SK-N-SH (cell line): Measurements from ENCODE around the gene FZD4. TPM values are rescaled to one million over a fixed set of nuclear protein-coding genes. Genes with fewer than 3 reads are reported as not detected.

Experiments
- CTCF ChIA-PET: fragments of 300-600, 350-600 bp; formaldehyde crosslinking; extraction: SDS; loops from one replicate; lab custom pipeline; 2021; lab: Yijun Ruan, JAX
- POLR2A ChIA-PET: fragments of 350-600 bp; sonication (Branson Sonifier 250); formaldehyde crosslinking; extraction: SDS; loops from one replicate; lab custom pipeline; 2020; ENCODE audit warnings: antibody characterized with exemption, inconsistent platforms; lab: Yijun Ruan, JAX
- DNase-seq: peaks from one replicate; pipeline ENCODE4 v3.0.0; 2012
- H2AFZ ChIP-seq: fragments of 200-600 bp; sonication (generic); 2 replicates; pipeline ENCODE4 v1.8.1; 2016; ENCODE audit warnings: antibody characterized with exemption, mild to moderate bottlenecking, low read depth
- H3F3A ChIP-seq: fragments of 200-600 bp; sonication (generic); replicated peaks from 2 replicates; pipeline ENCODE3; 2016; ENCODE audit warnings: antibody characterized with exemption, mild to moderate bottlenecking; ENCODE audit not compliant: insufficient read depth
- H3K27ac ChIP-seq, 2 experiments: fragments of 200-500 bp in 1 of 2; fragments of 200-600 bp in 1 of 2; sonication (Bioruptor generic) in 1 of 2; sonication (generic), shearing (Covaris generic) in 1 of 2; 2 replicates each; pipeline versions ENCODE4 v1.5.1 to v1.6.1; 2014 to 2016; ENCODE audit warnings: low read depth in 2 of 2, inconsistent platforms in 1 of 2, low read length in 1 of 2, mild to moderate bottlenecking in 1 of 2, mixed read lengths in 1 of 2
- H3K27me3 ChIP-seq: fragments of 200-600 bp; sonication (generic), shearing (Covaris generic); 2 replicates; pipeline ENCODE4 v1.6.1; 2016; ENCODE audit warnings: mixed run types; ENCODE audit not compliant: insufficient read depth
- H3K36me3 ChIP-seq, 2 experiments: fragments of 200-500 bp in 1 of 2; fragments of 200-600 bp in 1 of 2; sonication (Bioruptor generic) in 1 of 2; sonication (generic) in 1 of 2; replicated peaks in 1 of 2; 2 replicates each; pipeline versions ENCODE3 to v1.5.1; 2014 to 2016; ENCODE audit warnings: low read length in 1 of 2, mild to moderate bottlenecking in 1 of 2; ENCODE audit not compliant: insufficient read depth in 2 of 2, control insufficient read depth in 1 of 2
- H3K4me1 ChIP-seq, 2 experiments: fragments of 200-500 bp in 1 of 2; fragments of 200-600 bp in 1 of 2; sonication (Bioruptor generic) in 1 of 2; sonication (generic), shearing (Covaris generic) in 1 of 2; 2 replicates each; pipeline versions ENCODE4 v1.5.1 to v1.6.1; 2014 to 2016; ENCODE audit warnings: low read depth in 1 of 2, low read length in 1 of 2, mixed run types in 1 of 2; ENCODE audit not compliant: insufficient read depth in 2 of 2, control insufficient read depth in 1 of 2
- H3K4me2 ChIP-seq: fragments of 200-600 bp; sonication (generic), shearing (Covaris generic); 2 replicates; pipeline ENCODE4 v1.6.1; 2017; ENCODE audit warnings: mixed run types
- H3K4me3 ChIP-seq, 2 experiments: fragments of 200-500 bp in 1 of 2; fragments of 200-600 bp in 1 of 2; sonication (Bioruptor generic) in 1 of 2; sonication (generic), shearing (Covaris generic) in 1 of 2; 2 replicates each; pipeline versions ENCODE4 v1.5.1 to v1.8.1; 2014 to 2016; ENCODE audit warnings: low read depth in 2 of 2, inconsistent platforms in 1 of 2, low read length in 1 of 2, mild to moderate bottlenecking in 1 of 2, mixed read lengths in 1 of 2, moderate library complexity in 1 of 2
- H3K79me2 ChIP-seq: fragments of 200-600 bp; sonication (generic); 2 replicates; pipeline ENCODE4 v1.8.1; 2017; ENCODE audit warnings: mild to moderate bottlenecking; ENCODE audit not compliant: insufficient read depth
- H3K9ac ChIP-seq: fragments of 200-600 bp; sonication (generic); 2 replicates; pipeline ENCODE4 v1.6.1; 2017; ENCODE audit warnings: mixed run types
- H3K9me2 ChIP-seq: fragments of 200-600 bp; sonication (generic); 2 replicates; pipeline ENCODE4 v1.6.1; 2017; ENCODE audit warnings: mixed run types
- H3K9me3 ChIP-seq: fragments of 200-600 bp; sonication (generic); 2 replicates; pipeline ENCODE4 v1.6.1; 2017; ENCODE audit warnings: mixed run types, mild to moderate bottlenecking, moderate library complexity
- H4K20me1 ChIP-seq: fragments of 200-600 bp; sonication (generic); 2 replicates; pipeline ENCODE4 v1.6.1; 2017; ENCODE audit warnings: mild to moderate bottlenecking, mixed run types; ENCODE audit not compliant: insufficient read depth
- JUND ChIP-seq: IDR thresholded peaks from 2 replicates; pipeline ENCODE4 v1.4.0; 2012
- MAX ChIP-seq: IDR thresholded peaks from 2 replicates; pipeline ENCODE4 v1.4.0; 2012; ENCODE audit warnings: low read depth
- MEF2A ChIP-seq: IDR thresholded peaks from 2 replicates; pipeline ENCODE4 v1.4.0; 2012; ENCODE audit warnings: low read depth, borderline replicate concordance
- NFIC ChIP-seq: IDR thresholded peaks from 2 replicates; pipeline ENCODE4 v1.4.0; 2012; ENCODE audit warnings: borderline replicate concordance
- NRF1 ChIP-seq: IDR thresholded peaks from 2 replicates; pipeline ENCODE4 v1.6.1; 2012; ENCODE audit warnings: low read depth, mild to moderate bottlenecking, low read length
- USF2 ChIP-seq: fragments of 150-350 bp; IDR thresholded peaks from 2 replicates; pipeline ENCODE4 v1.6.1; 2017; ENCODE audit warnings: antibody characterized with exemption, low read length, low read depth, borderline replicate concordance
- ZBTB33 ChIP-seq: IDR thresholded peaks from 2 replicates; pipeline ENCODE4 v1.4.0; 2012; ENCODE audit warnings: low read depth, borderline replicate concordance
- WGBS: methylation state at CpG from one replicate; pipeline ENCODE4 v1.1.6; 2017; ENCODE audit warnings: low lambda C conversion rate; 5-methylcytosine and 5-hydroxymethylcytosine counted together
- polyA plus RNA-seq, 3 experiments: library from polyadenylated mRNA; depleted of rRNA; stranded (reverse); fragments of >200 nt; gene quantifications; 2 replicates each; pipeline ENCODE4 v1.2.3, GENCODE V29; 2012

The FZD4 gene
- polyA plus RNA-seq, 1 of the 3 experiments (the other 2 are of a cell fraction): 0.72 TPM

GRCh38 chr11:86984701-86985100 is 29.5 kb upstream of the FZD4 start:
- ChIA-PET POLR2A (no interaction called here), CTCF (interaction anchor here (1.6 kb wide), 1 partner anchor 10 kb away, joined by 5 read pairs; no protein-coding TSS in a partner anchor)
- H3K27ac ChIP-seq: no peak overlapping the region
- no peaks in the 10 kb centered on the region for H3K79me2 ChIP-seq
- no peaks in the 10 kb centered on the region for H4K20me1 ChIP-seq
- no peak for DNase-seq
- peaks cover 0 to 22% of the 10 kb centered on the region in 2 experiments; a peak in 1 of 4 replicates for H3K4me1 ChIP-seq
- H2AFZ ChIP-seq: no peak overlapping the region
- H3K9ac ChIP-seq: no peak overlapping the region
- WGBS: 90% methylated on average over 4 of the region's 4 CpGs
- no peak overlapping the region for H3K4me2 ChIP-seq
- no peak overlapping the region for H3K4me3 ChIP-seq
- H3K9me3 ChIP-seq: no peaks in the 10 kb centered on the region
- H3K36me3 ChIP-seq: no peaks in the 10 kb centered on the region
- H3F3A ChIP-seq: no peaks in the 10 kb centered on the region
- TF ChIP-seq NFIC: no peak
- TF ChIP-seq JUND: no peak
- no peaks in the 10 kb centered on the region for H3K27me3 ChIP-seq
- H3K9me2 ChIP-seq: no peaks in the 10 kb centered on the region

- H3K27me3 ChIP-seq: no peaks in the 10 kb centered on the region
- peaks cover 0 to 11% of the 10 kb centered on the region in 2 experiments; a peak in 1 of 4 replicates for H3K4me1 ChIP-seq
- WGBS: 78% methylated on average over 3 of the region's 4 CpGs
Observed at GRCh38 chr11:86983021-86983488, 27.9 kb upstream of the FZD4 start.

GRCh38 chr11:86981777-86982540 is 26.8 kb upstream of the FZD4 start:
- no peaks in the 10 kb centered on the region for H4K20me1 ChIP-seq
- POLR2A ChIA-PET: no interaction called here
- no peaks in the 10 kb centered on the region for H3K9me2 ChIP-seq
- no peaks in the 10 kb centered on the region for H3K9me3 ChIP-seq
- no peak overlapping the region for H3K9ac ChIP-seq
- 83% methylated on average over 7 of the region's 7 CpGs for WGBS
- H3K27ac ChIP-seq: no peak overlapping the region
- no peak overlapping the region for H3K4me3 ChIP-seq
- H3K27me3 ChIP-seq: no peaks in the 10 kb centered on the region
- H3K79me2 ChIP-seq: no peaks in the 10 kb centered on the region
- no peak for TF ChIP-seq MAX
- TF ChIP-seq USF2: no peak
- TF ChIP-seq ZBTB33: no peak
- TF ChIP-seq NRF1: no peak
- no peak for TF ChIP-seq MEF2A
- TF ChIP-seq, all 33 proteins: peak for 0
- Histone ChIP-seq H3K4me1 (peaks cover 0 to 11% of the 10 kb centered on the region in 2 experiments; a peak in 1 of 4 replicates), H2AFZ (no peak overlapping the region), H3F3A (no peaks in the 10 kb centered on the region), H3K4me2 (no peak overlapping the region), H3K36me3 (no peaks in the 10 kb centered on the region)
- DNase-seq: no peak
- CTCF ChIA-PET: interaction anchor here (1.1 to 2.2 kb wide), 3 partner anchors 13 to 319 kb away, joined by 3 to 10 read pairs (median 3); no protein-coding TSS in a partner anchor

More at GRCh38 chr11:86983021-86983488, 27.9 kb upstream of the FZD4 start:
- Histone ChIP-seq H3K79me2 (no peaks in the 10 kb centered on the region), H3K36me3 (no peaks in the 10 kb centered on the region), H3K27ac (no peak overlapping the region), H3F3A (no peaks in the 10 kb centered on the region), H3K9me2 (no peaks in the 10 kb centered on the region), H3K4me3 (no peak overlapping the region), H3K9me3 (no peaks in the 10 kb centered on the region), H3K4me2 (no peak overlapping the region), H4K20me1 (no peaks in the 10 kb centered on the region), H3K9ac (no peak overlapping the region), H2AFZ (no peak overlapping the region)
- TF ChIP-seq ZBTB33: no peak
- no peak for DNase-seq
- POLR2A ChIA-PET: no interaction called here
- CTCF ChIA-PET: interaction anchor here (0.9 to 2.2 kb wide), 4 partner anchors 12 to 309 kb away, joined by 3 to 10 read pairs (median 5); no protein-coding TSS in a partner anchor
